Left lung (tissue), 10 donors: ENCODE data around the gene TXNDC12. TPM values are rescaled to one million over a fixed set of nuclear protein-coding genes. Genes with fewer than 3 reads are reported as not detected.

Source experiments
- ATAC-seq: fragments of 200-7000 bp; cut with Tn5 transposase; one replicate; pipeline ENCODE4 v1.9.1; 2020; ENCODE audit warnings: moderate library complexity
- DNase-seq, 4 donors: peaks; one replicate each; pipeline ENCODE4 v3.0.0-alpha.2; 2013 to 2020
- H3K27ac ChIP-seq, 2 donors: fragments of 200-600 bp; sonication (generic) in 1 of 2; one replicate each; pipeline versions ENCODE4 v1.5.0 to v1.8.0; 2020 to 2021
- H3K27me3 ChIP-seq, 2 donors: fragments of 200-600 bp; sonication (generic) in 1 of 2; one replicate each; pipeline versions ENCODE4 v1.5.0 to v1.8.0; 2020 to 2021
- H3K36me3 ChIP-seq, 2 donors: fragments of 200-600 bp; sonication (generic) in 1 of 2; one replicate each; pipeline versions ENCODE4 v1.5.0 to v1.8.0; 2020 to 2021
- H3K4me1 ChIP-seq, 2 donors: fragments of 200-600 bp; one replicate each; pipeline ENCODE4 v1.8.0; 2021
- H3K4me3 ChIP-seq, 2 donors: fragments of 200-600 bp; sonication (generic) in 1 of 2; one replicate each; pipeline versions ENCODE4 v1.5.0 to v1.8.0; 2020 to 2021; ENCODE audit warnings: mild to moderate bottlenecking in 1 of 2
- H3K9me3 ChIP-seq, 2 donors: fragments of 200-600 bp; sonication (generic) in 1 of 2; one replicate each; pipeline versions ENCODE4 v1.5.0 to v1.8.0; 2020 to 2021
- intact Hi-C, 2 donors: fragments of 100-400 bp; cut with DNase I; formaldehyde crosslinking; loops; one replicate each; pipeline versions ENCODE4 v1.11.2 to v1.14.2; 2022
- polyA plus RNA-seq, 6 donors: library from polyadenylated mRNA; unstranded; fragments of 120-200 nt; gene quantifications; one replicate each; pipeline ENCODE4 v1.2.1, GENCODE V29; 2013; ENCODE audit not compliant: insufficient read length in 6 of 6
- total RNA-seq, 2 donors: library from RNA; stranded (reverse); fragmentation: NEBNext Ultra II Directional; extraction: Animal tissue kit (Norgen Biotek cat#: 25700); gene quantifications; one replicate each; pipeline ENCODE4 v1.2.1, GENCODE V29; 2021
- TF ChIP-seq, protein P1 (sequence below), 2 donors: fragments of 200-600 bp; sonication (generic) in 1 of 2; IDR thresholded peaks; one replicate each; pipeline versions ENCODE4 v1.5.0 to v1.8.0; 2021; ENCODE audit warnings: antibody characterized with exemption in 2 of 2
- donor health status: DM: no; HTN: yes; CAD: no.
- donor health status: DM: no; HTN: no; CAD: no.

TXNDC12 gene
- total and polyA plus RNA-seq, 8 donors: 43.5 to 60.8 (median 56.4) TPM

DNA sequence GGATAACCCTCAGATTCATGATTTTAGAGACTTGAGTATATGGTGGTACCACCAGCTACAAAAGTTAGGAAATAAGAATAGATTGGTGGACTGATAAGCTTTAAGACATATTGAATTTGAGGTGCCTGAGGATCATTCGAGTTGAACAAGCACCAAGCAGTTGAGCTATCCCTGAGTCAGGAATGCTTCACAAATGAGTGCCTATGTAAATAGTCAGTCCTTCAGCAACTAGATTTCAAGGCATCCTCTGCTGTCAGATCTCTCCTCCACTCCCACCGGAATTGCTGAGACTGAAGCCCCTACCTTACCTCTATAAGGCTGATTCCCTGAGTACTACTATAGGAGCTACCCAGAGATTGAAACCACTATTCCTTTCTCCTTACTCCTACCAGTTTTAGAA, 8.2 kb upstream of the TXNDC12 start:
- Histone ChIP-seq H3K36me3 (peaks cover 0 to 85% of the 10 kb centered on the region in 2 donors), H3K27ac (no peak overlapping the region), H3K4me1 (peaks cover 6 to 24% of the 10 kb centered on the region in 2 donors), H3K27me3 (no peaks in the 10 kb centered on the region), H3K9me3 (no peaks in the 10 kb centered on the region), H3K4me3 (no peak overlapping the region)
- ATAC-seq (no peak), DNase-seq (no peak)
- TF ChIP-seq, protein P1, sequence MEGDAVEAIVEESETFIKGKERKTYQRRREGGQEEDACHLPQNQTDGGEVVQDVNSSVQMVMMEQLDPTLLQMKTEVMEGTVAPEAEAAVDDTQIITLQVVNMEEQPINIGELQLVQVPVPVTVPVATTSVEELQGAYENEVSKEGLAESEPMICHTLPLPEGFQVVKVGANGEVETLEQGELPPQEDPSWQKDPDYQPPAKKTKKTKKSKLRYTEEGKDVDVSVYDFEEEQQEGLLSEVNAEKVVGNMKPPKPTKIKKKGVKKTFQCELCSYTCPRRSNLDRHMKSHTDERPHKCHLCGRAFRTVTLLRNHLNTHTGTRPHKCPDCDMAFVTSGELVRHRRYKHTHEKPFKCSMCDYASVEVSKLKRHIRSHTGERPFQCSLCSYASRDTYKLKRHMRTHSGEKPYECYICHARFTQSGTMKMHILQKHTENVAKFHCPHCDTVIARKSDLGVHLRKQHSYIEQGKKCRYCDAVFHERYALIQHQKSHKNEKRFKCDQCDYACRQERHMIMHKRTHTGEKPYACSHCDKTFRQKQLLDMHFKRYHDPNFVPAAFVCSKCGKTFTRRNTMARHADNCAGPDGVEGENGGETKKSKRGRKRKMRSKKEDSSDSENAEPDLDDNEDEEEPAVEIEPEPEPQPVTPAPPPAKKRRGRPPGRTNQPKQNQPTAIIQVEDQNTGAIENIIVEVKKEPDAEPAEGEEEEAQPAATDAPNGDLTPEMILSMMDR (IDR thresholded peaks at IDR 0.05): no peak
- intact Hi-C loops: no loop called here

DNA sequence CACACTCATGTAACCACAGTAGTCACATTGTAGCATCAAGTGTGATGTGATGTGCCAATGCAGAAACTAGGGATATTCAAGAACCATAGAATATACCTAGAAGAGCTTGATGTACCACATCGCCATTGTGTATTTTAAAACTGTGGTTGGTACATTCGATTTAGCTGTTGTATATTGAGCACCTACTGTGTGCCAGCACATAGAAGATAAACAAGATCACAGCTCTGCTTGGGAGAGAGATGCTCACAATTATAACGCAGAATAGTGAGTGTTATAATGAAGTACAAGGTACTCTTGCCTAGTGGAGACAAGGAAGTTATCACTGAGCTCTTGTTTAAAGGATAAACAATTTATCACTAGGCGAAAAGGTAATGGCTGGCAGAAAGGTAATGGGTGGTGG, 5.8 kb upstream of the TXNDC12 start:
- Histone ChIP-seq H3K4me1 (peaks cover 16 to 39% of the 10 kb centered on the region in 2 donors), H3K4me3 (no peak overlapping the region), H3K27ac (no peak overlapping the region), H3K36me3 (peaks cover 0 to 62% of the 10 kb centered on the region in 2 donors), H3K27me3 (no peaks in the 10 kb centered on the region), H3K9me3 (no peaks in the 10 kb centered on the region)
- TF ChIP-seq, protein P1 (IDR thresholded peaks at IDR 0.05): no peak
- ATAC-seq (no peak), DNase-seq (no peak)
- intact Hi-C loops: no loop called here

DNA sequence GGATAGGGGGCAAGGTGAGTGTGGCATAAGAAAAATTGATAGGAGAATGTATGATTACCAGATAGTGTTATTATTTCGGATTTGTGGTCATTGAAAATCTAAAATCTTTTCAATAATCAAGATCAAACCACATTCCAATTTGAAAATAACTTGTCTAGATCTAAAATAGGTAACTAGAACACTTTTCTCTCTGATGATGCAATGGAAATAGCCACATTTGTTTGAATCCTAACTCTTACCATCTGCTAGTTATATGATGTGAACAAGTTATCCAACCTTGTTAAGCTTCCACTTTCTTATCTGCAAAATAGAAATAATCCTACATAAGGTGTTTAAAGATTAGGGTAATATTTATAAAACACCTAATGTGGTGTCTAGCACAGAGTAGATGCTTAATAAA, 4.9 kb upstream of the TXNDC12 start:
- Histone ChIP-seq H3K4me3 (no peak overlapping the region), H3K9me3 (no peaks in the 10 kb centered on the region), H3K4me1 (peaks cover 16 to 39% of the 10 kb centered on the region in 2 donors), H3K36me3 (peaks cover 0 to 52% of the 10 kb centered on the region in 2 donors), H3K27ac (no peak overlapping the region), H3K27me3 (no peaks in the 10 kb centered on the region)
- ATAC-seq (no peak), DNase-seq (no peak)
- intact Hi-C loops: no loop called here
- TF ChIP-seq, protein P1 (IDR thresholded peaks at IDR 0.05): no peak

DNA sequence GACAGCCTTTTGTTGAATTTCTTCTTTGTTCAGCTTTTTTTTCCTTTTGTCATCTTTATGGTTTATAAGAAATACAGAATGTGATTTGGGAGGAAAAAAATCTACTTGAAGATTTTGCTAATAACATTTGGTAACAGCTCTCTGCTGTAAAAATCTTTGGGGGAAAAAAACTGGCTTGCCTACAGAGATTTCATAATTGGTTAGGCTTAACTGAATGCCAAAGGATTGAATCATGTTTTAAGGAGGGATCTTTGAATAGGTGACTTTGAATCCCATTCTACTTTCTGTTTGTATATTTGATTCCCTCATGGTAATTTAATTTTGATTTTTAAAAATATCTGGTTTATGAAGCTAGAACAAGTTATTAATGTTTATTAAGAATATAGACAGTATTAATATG, 4.3 kb upstream of the TXNDC12 start:
- Histone ChIP-seq H3K36me3 (peaks cover 0 to 47% of the 10 kb centered on the region in 2 donors), H3K27ac (no peak overlapping the region), H3K4me3 (no peak overlapping the region), H3K9me3 (no peaks in the 10 kb centered on the region), H3K4me1 (peaks cover 18 to 42% of the 10 kb centered on the region in 2 donors), H3K27me3 (no peaks in the 10 kb centered on the region)
- no peak for ATAC-seq
- TF ChIP-seq, protein P1 (IDR thresholded peaks at IDR 0.05): no peak
- intact Hi-C loops: no loop called here
- DNase-seq: no peak

DNA sequence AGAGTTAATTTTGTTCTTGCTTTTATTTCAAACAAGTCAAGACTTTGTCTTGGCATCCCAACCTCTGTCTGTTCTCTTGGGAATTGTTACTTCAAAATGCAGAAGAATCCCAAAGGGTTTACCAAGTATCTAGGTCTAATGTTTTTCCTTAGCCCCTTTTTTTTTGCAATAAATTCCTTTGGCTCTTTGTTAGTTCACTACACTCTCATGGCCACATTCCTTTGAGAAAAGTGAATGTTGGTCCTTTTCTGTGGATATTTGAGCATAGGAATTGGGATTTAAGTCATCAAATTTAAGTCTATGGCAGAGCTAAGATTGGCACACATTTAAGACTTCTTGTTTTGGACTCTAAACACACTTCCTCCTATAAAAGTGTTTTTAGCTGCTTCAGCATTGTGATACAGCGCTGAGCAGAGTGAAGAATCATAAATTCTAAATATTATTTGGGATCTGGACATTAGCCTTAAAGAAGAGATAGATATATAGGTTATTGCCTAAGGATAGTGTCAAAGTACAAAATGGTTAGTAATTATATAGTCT, 3.0 kb upstream of the TXNDC12 start:
- peaks cover 24 to 56% of the 10 kb centered on the region in 2 donors for H3K4me1 ChIP-seq
- TF ChIP-seq, protein P1 (IDR thresholded peaks at IDR 0.05): no peak
- intact Hi-C loops: no loop called here
- H3K27me3 ChIP-seq: no peaks in the 10 kb centered on the region
- peaks cover 0 to 33% of the 10 kb centered on the region in 2 donors for H3K36me3 ChIP-seq
- ATAC-seq: no peak
- peak overlapping the region in 1 of 2 donors; percentile 96 for H3K27ac ChIP-seq
- no peaks in the 10 kb centered on the region for H3K9me3 ChIP-seq
- DNase-seq: no peak
- H3K4me3 ChIP-seq: peak overlapping the region in 1 of 2 donors; percentile 99
